GM12878 (cell line): ENCODE data around the gene HLA-DQB1. TPM values are rescaled to one million over a fixed set of nuclear protein-coding genes. Genes with fewer than 3 reads are reported as not detected.
A peak's percentile ranks its signal among the peaks of the same experiment; 100 is the strongest.

Source experiments
- CBX5 ChIP-seq: sonication (generic); IDR thresholded peaks from 2 replicates; pipeline ENCODE4 v1.6.1; 2016; ENCODE audit warnings: low read depth, moderate library complexity, mild to moderate bottlenecking, inconsistent platforms
- CREB1 ChIP-seq: IDR thresholded peaks from 2 replicates; pipeline ENCODE4 v1.6.1; 2012; ENCODE audit warnings: low read depth, mild to moderate bottlenecking, inconsistent platforms
- CREM ChIP-seq: IDR thresholded peaks from 2 replicates; pipeline ENCODE4 v1.6.1; 2014; ENCODE audit warnings: antibody characterized with exemption, low read depth
- EZH2 ChIP-seq: IDR thresholded peaks from 2 replicates; pipeline ENCODE4 v1.6.1; 2012; ENCODE audit warnings: low read depth, mild to moderate bottlenecking, control low read depth, inconsistent platforms, low read length, borderline replicate concordance; ENCODE audit not compliant: control insufficient read depth
- FOXK2 ChIP-seq: fragments of 450-650 bp; IDR thresholded peaks from 2 replicates; pipeline ENCODE4 v1.6.1; 2017; ENCODE audit warnings: mild to moderate bottlenecking, moderate library complexity
- GATAD2B ChIP-seq: fragments of 450-650 bp; conservative IDR thresholded peaks from 2 replicates; pipeline ENCODE4 v1.6.1; 2017; ENCODE audit warnings: low read depth, mild to moderate bottlenecking, moderate library complexity
- MEF2A ChIP-seq: IDR thresholded peaks from 2 replicates; pipeline ENCODE4 v1.6.1; 2011; ENCODE audit warnings: low read depth, mild to moderate bottlenecking, low read length, moderate library complexity; ENCODE audit not compliant: insufficient read depth
- NFXL1 ChIP-seq: fragments of 450-650 bp; IDR thresholded peaks from 2 replicates; pipeline ENCODE4 v1.6.1; 2017; ENCODE audit warnings: antibody characterized with exemption, mild to moderate bottlenecking, borderline replicate concordance
- POLR2A ChIP-seq: IDR thresholded peaks from 2 replicates; pipeline ENCODE4 v1.6.1; 2011; ENCODE audit warnings: low read depth, mild to moderate bottlenecking, low read length
- POU2F2 ChIP-seq: IDR thresholded peaks from 3 replicates; pipeline ENCODE4 v1.6.1; 2011; ENCODE audit warnings: low read depth, mild to moderate bottlenecking, low read length, borderline replicate concordance
- RAD21 ChIP-seq: IDR thresholded peaks from 2 replicates; pipeline ENCODE4 v1.6.1; 2011; ENCODE audit warnings: mild to moderate bottlenecking, low read depth, low read length, moderate library complexity; ENCODE audit not compliant: insufficient read depth
- RBBP5 ChIP-seq: fragments of 200-600 bp; sonication (generic); conservative IDR thresholded peaks from 2 replicates; pipeline ENCODE4 v1.6.1; 2016
- SIN3A ChIP-seq: IDR thresholded peaks from 2 replicates; pipeline ENCODE4 v1.6.1; 2012; ENCODE audit warnings: low read depth, low read length, improper control_type of control experiment
- SREBF1 ChIP-seq: IDR thresholded peaks from 2 replicates; pipeline ENCODE4 v1.6.1; 2012; ENCODE audit warnings: mild to moderate bottlenecking, low read length
- SUZ12 ChIP-seq: fragments of 200-600 bp; sonication (generic); IDR thresholded peaks from one replicate; pipeline ENCODE4 v1.6.1; 2018; ENCODE audit warnings: antibody characterized with exemption, mild to moderate bottlenecking; ENCODE audit not compliant: unreplicated experiment
- polyA plus RNA-seq, 11 experiments: library from polyadenylated mRNA; depleted of rRNA in 4 of 11; unstranded in 6 of 11; stranded (reverse) in 5 of 11; fragments of >200 nt; fragmentation: Nextera tagmentation in 4 of 11; fragmentation: Illumina TruSeq in 1 of 11; extraction: Ambion mirVana in 4 of 11; extraction: Trizol in 1 of 11; gene quantifications; 1 replicate in 1 of 11; 2 replicates in 10 of 11; pipeline versions ENCODE4 v1.2.1 to v1.2.3, GENCODE V29; 2011 to 2016; ENCODE audit warnings: inconsistent platforms in 2 of 11, missing spikeins in 2 of 11, low read depth in 1 of 11
- total RNA-seq, 4 experiments: library from RNA; depleted of rRNA in 3 of 4; stranded (reverse); fragments of >200 nt in 3 of 4; fragmentation: Illumina TruSeq in 1 of 4; extraction: Trizol in 1 of 4; gene quantifications; 2 replicates each; pipeline versions ENCODE4 v1.2.1 to v1.2.3, GENCODE V29; 2013 to 2021
- TF ChIP-seq, protein P1 (sequence below): IDR thresholded peaks from 2 replicates; pipeline ENCODE4 v1.6.1; 2012; ENCODE audit warnings: mild to moderate bottlenecking, low read depth, low read length
- TF ChIP-seq, protein P2 (sequence below): IDR thresholded peaks from 2 replicates; pipeline ENCODE4 v1.6.1; 2012; ENCODE audit warnings: low read depth, low read length, improper control_type of control experiment
- TF ChIP-seq, protein P3 (sequence below): fragments of 450-650 bp; IDR thresholded peaks from 2 replicates; pipeline ENCODE4 v1.6.1; 2018; ENCODE audit warnings: borderline replicate concordance, mild to moderate bottlenecking; ENCODE audit not compliant: partially characterized antibody
- TF ChIP-seq, protein P4 (sequence below): fragments of 150-350 bp; IDR thresholded peaks from 2 replicates; pipeline ENCODE4 v1.6.1; 2014; ENCODE audit warnings: mild to moderate bottlenecking, low read depth, low read length

The HLA-DQB1 gene
- total and polyA plus RNA-seq, 10 of the 15 experiments (the other 5 are each of a cell fraction or from before 2014, with no cell fraction given): 38.1 to 403 (median 91.4) TPM

DNA sequence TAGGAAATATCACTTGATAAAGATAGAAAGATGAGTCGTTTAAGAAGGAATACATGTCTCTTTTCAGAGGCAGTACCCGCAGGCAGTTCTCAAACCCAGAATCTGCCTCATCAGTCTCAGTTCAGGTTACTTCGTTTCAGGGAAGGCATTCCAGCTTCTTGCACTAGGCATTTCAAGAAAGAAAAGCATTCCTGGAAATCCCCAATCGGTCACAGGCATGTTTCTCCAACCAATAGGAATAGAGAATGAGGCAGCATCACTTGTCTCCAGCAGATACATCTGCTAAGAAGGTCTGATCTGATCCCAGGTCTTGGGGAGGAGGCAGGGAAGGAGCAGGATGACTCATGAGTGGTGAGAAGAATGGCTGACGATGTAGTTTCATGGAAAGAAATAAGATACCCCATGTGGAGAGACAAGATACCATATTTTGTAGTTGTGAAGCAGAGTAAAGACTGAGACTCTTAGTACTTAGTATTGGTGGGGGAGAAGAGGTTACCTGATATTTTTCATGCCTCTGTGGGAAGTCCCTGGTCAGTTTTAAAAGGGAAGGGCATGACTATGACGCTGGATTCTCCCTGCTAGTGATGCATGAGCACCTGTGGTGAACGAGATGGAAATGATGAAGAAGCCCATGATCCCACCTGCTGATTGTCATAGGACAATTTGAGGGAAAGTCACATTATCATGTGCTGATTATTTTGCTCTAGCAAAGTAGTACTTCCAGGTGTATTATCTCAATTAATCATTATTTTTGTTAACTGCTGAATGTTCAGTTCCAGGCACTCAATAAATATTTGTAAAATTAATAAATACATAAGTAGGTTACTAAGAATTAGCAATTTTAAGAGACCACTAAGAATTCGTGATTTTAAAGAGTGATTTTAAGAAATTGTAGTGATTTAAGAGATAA, 56.5 kb downstream of the HLA-DQB1 start (continued):
- no peak for TF ChIP-seq EZH2
- peak; percentile 59; the same call in 1 of the 2 replicates for TF ChIP-seq POLR2A
- TF ChIP-seq CREM: peak; percentile 88
- no peak for TF ChIP-seq SREBF1
- no peak for TF ChIP-seq SUZ12
- TF ChIP-seq FOXK2: no peak
- no peak; the same call in 1 of the 2 replicates for TF ChIP-seq GATAD2B
- TF ChIP-seq CREB1: peak; percentile 96
- TF ChIP-seq, protein P1, sequence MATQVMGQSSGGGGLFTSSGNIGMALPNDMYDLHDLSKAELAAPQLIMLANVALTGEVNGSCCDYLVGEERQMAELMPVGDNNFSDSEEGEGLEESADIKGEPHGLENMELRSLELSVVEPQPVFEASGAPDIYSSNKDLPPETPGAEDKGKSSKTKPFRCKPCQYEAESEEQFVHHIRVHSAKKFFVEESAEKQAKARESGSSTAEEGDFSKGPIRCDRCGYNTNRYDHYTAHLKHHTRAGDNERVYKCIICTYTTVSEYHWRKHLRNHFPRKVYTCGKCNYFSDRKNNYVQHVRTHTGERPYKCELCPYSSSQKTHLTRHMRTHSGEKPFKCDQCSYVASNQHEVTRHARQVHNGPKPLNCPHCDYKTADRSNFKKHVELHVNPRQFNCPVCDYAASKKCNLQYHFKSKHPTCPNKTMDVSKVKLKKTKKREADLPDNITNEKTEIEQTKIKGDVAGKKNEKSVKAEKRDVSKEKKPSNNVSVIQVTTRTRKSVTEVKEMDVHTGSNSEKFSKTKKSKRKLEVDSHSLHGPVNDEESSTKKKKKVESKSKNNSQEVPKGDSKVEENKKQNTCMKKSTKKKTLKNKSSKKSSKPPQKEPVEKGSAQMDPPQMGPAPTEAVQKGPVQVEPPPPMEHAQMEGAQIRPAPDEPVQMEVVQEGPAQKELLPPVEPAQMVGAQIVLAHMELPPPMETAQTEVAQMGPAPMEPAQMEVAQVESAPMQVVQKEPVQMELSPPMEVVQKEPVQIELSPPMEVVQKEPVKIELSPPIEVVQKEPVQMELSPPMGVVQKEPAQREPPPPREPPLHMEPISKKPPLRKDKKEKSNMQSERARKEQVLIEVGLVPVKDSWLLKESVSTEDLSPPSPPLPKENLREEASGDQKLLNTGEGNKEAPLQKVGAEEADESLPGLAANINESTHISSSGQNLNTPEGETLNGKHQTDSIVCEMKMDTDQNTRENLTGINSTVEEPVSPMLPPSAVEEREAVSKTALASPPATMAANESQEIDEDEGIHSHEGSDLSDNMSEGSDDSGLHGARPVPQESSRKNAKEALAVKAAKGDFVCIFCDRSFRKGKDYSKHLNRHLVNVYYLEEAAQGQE: no peak
- TF ChIP-seq, protein P2, sequence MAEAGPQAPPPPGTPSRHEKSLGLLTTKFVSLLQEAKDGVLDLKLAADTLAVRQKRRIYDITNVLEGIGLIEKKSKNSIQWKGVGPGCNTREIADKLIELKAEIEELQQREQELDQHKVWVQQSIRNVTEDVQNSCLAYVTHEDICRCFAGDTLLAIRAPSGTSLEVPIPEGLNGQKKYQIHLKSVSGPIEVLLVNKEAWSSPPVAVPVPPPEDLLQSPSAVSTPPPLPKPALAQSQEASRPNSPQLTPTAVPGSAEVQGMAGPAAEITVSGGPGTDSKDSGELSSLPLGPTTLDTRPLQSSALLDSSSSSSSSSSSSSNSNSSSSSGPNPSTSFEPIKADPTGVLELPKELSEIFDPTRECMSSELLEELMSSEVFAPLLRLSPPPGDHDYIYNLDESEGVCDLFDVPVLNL: no peak
- TF ChIP-seq, protein P3, sequence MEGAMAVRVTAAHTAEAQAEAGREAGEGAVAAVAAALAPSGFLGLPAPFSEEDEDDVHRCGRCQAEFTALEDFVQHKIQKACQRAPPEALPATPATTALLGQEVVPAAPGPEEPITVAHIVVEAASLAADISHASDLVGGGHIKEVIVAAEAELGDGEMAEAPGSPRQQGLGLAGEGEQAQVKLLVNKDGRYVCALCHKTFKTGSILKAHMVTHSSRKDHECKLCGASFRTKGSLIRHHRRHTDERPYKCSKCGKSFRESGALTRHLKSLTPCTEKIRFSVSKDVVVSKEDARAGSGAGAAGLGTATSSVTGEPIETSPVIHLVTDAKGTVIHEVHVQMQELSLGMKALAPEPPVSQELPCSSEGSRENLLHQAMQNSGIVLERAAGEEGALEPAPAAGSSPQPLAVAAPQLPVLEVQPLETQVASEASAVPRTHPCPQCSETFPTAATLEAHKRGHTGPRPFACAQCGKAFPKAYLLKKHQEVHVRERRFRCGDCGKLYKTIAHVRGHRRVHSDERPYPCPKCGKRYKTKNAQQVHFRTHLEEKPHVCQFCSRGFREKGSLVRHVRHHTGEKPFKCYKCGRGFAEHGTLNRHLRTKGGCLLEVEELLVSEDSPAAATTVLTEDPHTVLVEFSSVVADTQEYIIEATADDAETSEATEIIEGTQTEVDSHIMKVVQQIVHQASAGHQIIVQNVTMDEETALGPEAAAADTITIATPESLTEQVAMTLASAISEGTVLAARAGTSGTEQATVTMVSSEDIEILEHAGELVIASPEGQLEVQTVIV: no peak
- TF ChIP-seq SIN3A: no peak
- TF ChIP-seq CBX5: 0 out of 2 replicates have a peak, but pooled peaks have one; percentile 45
- TF ChIP-seq RBBP5: no peak
- no peak for TF ChIP-seq NFXL1
- no peak for TF ChIP-seq RAD21
- TF ChIP-seq MEF2A: no peak
- TF ChIP-seq, protein P4, sequence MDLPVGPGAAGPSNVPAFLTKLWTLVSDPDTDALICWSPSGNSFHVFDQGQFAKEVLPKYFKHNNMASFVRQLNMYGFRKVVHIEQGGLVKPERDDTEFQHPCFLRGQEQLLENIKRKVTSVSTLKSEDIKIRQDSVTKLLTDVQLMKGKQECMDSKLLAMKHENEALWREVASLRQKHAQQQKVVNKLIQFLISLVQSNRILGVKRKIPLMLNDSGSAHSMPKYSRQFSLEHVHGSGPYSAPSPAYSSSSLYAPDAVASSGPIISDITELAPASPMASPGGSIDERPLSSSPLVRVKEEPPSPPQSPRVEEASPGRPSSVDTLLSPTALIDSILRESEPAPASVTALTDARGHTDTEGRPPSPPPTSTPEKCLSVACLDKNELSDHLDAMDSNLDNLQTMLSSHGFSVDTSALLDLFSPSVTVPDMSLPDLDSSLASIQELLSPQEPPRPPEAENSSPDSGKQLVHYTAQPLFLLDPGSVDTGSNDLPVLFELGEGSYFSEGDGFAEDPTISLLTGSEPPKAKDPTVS: no peak
- peak; percentile 82; the same call in 2 of the 3 replicates for TF ChIP-seq POU2F2
